Stimulated activated CD4-positive, alpha-beta T cell treated with anti-CD3 and anti-CD28 coated beads, TNF-alpha, amount 100 ng/mL, for 48 hours (primary cell): ENCODE measurements around the gene RIPOR3.
"Not testable (repeated sequence)": the region's sequence is repeated elsewhere in the genome, so short reads cannot be mapped to it uniquely, and the experiment has no call there.

Experiments
- DNase-seq, 3 donors: peaks; one replicate each; pipeline ENCODE4 v3.0.0-alpha.2; 2020; ENCODE audit warnings: low read depth in 3 of 3

Gene RIPOR3

DNA sequence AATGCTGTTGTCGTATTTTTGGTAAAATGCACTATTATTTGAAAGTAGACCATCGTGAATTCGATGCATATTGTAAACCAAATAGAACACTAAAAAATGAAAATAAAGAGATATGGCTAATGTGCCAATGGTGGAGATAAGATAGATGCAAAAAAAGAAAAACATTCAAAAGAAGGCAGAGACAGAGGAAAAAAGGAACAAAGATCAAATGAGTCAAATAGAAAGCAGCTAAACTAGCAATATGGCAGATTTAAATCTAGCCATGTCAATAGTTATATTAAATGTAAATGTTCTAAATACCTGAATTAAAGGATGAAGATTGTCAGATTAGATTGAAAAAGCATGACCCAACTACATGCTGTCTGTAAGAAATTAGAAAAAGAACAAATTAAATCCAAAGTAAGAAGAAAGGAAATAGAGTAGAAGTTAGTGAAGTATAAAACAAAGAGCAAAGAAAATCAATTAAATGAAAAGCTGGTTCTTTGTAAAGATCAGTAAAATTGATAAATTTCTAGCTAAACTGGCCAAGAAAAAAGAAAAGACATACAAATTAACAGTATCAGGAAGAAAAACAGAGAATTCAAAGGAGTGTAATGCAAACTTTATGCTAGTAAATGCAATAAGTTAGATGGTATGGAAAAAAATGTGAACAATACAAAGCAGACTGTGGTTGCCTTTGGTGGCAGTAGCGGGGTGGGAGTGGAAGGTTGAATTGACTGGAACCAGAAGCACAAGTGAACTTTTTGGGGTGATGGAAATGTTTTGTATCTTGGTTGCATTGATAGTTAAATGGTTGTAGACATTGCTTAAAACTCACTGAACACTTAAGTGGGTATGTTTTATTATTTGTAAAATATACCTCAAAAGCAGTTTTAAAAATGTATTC lies 136.4 kb downstream of the RIPOR3 start:
- no peak for DNase-seq

DNA sequence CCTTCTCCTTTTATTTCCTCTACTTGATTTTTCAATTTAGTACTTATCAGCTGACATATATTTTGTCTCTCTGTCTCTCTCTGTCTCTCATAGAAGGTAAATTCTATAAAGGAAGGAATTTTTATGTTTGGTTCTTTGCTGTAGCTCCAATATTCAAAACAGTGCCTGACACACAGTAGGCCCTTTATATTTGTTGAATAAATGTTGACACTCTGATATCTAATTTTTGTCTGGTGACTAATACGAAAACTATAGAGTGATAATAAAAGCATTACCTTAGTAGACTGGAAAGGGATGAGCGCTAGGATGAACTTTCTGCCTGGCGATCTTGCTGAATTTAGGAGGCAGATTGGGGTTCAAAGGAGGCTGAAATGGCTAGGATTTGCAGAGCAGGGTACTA lies 138.4 kb downstream of the RIPOR3 start:
- DNase-seq, result no peak

DNA sequence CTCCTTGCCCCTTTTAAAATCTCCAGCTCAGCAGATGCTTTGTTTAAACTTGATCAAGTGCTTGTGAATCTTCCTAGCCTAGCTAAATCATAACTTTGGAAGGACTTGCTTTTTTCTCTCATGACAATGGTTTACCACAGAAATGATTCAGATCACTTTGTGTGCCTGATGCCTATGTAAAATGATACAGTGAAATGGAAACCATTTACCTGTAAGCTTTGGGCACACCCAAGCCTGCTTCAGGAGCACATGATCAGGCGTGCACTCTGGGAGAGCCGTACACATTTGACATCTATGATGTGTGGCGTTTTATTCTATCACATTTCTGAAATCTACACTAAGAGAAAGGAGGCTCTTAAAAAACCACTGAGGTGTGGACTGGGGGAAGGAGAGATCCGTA lies 140.1 kb downstream of the RIPOR3 start:
- no peak for DNase-seq

DNA sequence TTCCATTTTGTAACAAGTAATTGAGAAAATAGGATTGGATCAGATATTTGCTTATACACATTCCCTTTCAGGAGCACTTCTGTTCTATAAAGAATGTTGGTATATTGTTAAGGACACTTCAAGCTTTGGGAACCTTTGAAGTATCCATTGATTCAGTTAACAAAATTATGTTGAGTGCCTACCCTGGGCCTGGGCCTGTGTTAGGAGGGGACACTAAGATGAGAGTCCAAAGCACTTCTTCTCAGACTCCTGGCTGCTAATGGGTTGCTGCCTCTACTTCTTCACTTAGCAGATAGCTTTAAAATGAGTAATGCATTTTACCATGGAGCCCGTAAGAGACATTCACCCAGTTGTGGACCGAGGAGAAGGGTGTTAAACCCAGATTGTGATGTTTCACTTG lies 140.8 kb downstream of the RIPOR3 start:
- DNase-seq, result no peak

DNA sequence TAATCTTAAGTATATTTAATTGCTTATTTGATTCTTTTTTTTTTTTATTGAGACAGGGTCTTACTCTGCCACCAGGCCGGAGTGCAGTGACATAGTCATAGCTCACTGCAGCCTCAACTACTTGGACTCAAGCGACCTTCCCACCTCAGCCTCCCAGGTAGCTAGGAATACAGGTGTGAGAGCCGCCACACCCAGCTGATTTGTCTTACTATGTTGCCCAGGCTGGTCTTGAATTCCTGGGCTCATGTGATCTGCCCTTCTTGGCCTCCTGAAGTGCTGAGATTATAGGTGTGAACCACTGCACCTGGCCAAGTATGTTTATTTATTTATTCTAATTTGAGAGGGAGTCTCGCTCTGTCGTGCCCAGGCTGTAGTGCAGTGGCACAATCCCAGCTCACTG lies 142.9 kb downstream of the RIPOR3 start:
- DNase-seq, result no peak

DNA sequence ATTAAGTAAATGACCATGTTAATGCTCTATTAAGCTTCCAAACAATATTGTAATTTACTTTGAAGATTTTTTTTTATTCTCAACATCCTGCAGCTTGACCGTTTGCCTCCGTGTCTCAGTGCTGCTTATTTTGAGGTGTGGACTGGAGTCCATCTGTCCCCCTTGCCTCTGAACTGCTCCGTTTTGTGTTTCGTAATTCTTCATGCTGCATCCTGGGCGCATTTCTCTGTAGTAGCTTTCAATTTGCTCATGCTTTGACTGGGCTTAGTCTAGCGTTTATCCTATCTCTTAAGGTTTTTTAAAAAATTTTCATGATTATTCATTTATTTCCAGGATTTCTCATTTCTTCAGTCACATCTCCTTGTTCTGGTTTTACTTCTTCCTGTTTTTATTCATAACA lies 143.4 kb downstream of the RIPOR3 start:
- no peak for DNase-seq

DNA sequence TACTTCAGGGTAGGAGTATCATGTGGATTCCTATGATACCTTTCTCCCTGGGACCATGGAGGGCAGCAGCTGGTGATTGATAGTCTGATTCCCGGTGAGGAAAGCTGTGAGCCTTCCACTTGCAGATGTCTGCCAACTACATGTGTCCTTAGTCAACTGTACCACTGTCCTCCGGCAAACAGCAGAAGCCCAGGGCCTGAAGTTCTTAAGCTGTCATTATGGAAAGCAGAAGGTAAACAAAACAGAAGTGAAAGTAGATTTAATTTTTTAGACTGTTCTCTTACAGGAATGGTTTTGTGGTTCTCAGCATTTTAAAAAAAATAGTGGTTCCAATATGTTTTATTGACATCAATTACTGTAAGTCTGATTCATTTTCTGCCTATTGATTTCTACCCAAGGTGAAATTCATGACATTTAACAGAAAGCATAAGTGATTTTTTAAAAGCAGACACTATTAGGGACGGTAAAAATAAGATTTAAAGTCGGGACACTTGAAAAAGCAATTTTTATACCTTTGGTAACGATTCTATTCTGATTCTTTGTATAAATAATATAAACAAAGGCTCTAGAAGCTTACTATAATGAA lies 144.5 kb downstream of the RIPOR3 start:
- DNase-seq, result no peak

DNA sequence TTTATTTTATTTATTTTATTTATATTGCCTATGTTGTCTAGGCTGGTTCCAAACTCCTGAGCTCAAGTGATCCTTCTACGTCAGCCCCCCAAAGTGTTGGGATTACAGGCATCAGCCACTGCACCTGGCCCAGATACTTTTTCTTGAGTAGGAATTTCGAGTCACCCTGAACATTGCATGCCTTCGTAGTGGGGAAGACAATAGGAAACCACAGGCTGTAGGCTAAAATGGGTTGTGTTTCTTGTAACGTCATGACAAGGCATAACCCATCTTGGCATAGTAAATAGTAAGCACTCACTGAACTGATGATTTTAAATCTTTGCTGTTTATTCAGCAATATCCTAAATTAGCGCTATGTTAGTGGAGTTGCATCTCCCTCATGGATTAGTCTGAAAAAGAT lies 146.2 kb downstream of the RIPOR3 start:
- no peak for DNase-seq

DNA sequence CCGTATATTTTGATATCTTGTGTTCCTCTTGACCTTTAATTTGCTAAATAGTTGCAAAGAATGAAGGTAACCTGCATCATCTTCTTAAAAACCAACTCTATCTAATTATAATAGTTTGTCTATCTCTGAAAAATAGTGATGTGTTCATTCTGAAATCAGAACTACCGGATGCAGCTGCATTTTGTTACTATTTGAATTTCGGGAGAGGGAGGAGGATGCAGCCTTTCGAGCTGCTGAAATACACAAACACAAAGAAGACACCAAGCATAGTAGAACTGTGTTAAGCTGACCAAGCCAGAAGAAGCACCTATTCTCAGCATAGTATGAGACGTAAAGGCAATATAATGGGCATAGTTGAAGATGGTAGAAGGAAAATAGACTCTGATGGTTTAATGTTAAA lies 148.0 kb downstream of the RIPOR3 start:
- no peak for DNase-seq

DNA sequence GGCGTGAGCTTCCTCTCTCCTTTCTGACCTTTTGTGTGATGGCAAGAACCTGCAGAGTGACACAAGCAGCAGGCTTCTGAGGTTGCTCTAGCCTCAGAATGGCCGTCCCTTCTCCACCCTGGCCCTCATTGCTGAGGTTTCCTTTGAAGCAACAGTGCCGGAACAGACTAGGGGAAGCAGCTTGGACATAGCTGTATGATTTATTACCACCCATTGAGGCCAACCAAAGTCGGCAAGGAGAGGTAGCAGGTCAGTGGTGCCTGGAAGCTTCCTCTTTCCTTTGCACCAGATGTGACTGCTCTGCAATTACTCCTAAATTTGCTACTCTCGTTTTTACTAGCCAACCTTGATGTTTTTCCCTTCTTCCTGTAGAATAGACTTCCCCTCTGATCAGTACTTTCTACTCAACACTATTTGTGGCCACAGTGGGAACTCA lies 149.7 kb downstream of the RIPOR3 start:
- no peak for DNase-seq

DNA sequence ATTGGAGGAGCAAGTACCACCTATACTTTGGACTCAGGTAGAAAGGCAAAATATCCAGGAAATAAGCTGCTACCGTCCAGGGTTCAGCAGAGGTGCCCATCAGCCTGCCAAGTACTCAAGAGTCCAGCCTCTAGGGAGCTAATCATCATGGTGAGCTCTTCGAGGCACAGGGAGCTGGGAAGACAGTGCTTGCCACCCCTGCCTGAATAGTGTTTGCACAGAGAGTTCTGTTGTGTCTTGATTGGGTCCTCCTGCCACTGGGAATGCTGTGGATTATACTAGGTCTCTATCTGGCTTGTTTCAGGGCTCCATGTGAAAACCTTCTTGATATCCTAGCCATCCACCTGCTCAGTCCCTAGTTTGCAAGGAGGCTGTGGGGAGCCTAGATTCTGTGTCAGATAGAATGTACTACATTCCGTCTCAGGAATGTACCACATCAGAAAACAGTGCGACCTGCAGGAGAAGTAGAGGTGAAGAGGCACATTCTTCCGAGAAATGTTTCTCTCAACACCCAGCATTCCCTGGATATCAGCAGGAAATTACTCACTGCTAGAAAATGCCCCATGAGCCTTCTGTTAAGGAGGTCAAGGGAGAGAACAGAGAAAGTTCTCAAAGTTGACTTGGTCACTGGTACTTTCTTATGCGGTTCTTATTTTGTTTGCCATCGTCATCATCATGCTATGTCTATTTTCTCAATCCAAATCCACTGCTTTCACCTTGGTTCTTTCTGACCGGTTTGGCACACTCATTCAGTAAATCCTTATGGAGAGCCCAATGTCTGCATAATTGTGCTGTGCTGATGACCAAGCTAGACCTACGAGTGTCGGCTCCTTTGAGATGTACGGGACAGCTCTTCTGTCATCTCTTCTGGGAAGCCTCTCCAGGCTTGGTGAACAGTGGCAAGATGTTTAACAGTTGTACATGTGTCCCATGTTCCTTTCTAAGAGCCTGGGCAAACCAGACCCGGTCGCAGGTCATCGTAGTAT lies 150.4 kb downstream of the RIPOR3 start:
- no peak for DNase-seq

DNA sequence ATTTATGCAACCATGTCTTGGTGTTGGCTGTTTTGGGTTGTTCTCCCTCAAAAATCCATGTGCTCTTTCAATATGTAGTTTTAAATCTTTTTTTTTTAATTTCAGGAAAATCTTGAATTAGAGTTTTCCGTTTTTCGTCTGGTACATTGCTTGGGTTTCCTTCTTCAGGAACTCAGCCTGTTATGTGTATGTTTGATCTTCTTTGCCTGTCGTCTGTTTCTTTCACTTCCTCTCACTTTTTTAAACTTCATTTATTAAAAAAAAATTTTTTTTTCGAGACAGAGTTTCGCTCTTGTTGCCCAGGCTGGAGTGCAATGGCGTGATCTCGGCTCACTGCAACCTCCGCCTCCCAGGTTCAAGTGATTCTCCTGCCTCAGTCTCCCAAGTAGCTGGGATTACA lies 151.5 kb downstream of the RIPOR3 start:
- not testable (repeated sequence) for DNase-seq

DNA sequence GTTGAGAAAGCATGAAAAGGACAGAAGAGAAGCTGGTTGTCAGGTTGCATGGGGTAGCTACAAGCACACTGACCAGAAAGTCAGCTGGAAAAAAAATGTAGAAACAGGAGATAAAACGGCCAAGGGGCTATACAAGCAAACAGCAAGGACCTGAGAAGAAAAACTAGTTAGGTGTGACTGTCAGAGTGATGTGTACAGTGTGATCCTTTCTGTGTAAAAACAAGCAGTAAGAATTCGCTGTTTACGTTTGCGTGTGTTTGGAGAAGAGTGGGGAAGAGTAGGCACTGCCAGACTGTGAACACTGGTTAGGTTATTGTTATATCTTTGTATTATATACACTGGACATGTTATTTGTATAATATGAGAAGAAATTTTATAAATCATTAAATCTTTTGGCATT lies 153.1 kb downstream of the RIPOR3 start:
- no peak for DNase-seq

DNA sequence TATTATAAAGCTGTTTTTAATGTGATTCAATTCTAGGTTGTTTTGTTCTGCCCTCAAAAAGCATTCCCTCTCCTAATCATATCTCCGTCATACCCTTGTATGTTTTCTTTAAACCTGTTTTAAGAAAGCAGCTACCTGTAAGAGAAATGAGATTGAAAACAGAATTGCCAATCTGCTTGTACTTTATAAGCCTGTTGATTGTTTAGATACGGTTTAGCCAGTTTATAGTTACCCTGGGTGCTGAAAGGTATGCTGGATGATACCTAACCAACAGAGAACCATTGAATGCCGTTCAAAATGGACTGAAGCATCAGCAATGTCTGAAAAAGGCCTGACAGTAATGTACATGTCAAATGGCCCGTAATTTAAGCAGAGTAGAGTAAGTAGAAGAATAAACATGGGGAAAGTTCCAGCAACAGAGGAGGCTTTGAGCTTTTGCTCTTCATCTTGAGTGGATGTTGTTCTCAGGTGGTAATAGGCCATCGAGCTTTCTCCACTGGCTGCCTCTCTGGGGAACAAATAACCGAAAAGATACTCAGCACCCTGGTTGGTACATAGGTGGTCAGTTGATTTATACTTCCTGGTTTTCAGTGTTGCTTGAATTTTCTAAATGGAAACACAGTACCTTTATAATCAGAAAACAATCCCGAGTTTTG lies 153.7 kb downstream of the RIPOR3 start:
- DNase-seq, result no peak

DNA sequence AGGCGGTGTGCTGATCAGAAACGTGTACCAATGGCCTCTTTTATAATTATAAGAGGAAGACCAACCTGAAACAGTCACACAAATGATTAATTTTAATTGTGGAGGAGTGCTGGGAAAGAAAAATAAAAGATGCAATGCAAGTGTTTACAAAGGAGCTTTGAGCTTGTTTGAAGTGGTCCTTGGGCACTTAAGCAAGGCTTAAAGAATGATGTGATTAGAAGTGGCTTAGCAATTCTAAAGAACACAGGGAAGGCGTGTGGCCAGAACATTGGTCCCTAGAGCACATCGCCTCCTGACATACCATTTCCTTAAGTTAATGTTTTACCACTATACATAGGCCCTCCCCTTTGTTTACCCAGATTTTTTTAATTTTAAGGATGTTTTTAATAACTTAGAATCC lies 155.0 kb downstream of the RIPOR3 start:
- DNase-seq, result no peak
